Measurements from ENCODE around the gene FADS3. TPM values are rescaled to one million over a fixed set of nuclear protein-coding genes. Genes with fewer than 3 reads are reported as not detected.

The FADS3 gene, protein sequence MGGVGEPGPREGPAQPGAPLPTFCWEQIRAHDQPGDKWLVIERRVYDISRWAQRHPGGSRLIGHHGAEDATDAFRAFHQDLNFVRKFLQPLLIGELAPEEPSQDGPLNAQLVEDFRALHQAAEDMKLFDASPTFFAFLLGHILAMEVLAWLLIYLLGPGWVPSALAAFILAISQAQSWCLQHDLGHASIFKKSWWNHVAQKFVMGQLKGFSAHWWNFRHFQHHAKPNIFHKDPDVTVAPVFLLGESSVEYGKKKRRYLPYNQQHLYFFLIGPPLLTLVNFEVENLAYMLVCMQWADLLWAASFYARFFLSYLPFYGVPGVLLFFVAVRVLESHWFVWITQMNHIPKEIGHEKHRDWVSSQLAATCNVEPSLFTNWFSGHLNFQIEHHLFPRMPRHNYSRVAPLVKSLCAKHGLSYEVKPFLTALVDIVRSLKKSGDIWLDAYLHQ
- polyA plus RNA-seq (ENCODE audit: insufficient read length in 4 of 4): 10 to 100 TPM; 12.7 to 21.9 (median 18.1) TPM

DNA sequence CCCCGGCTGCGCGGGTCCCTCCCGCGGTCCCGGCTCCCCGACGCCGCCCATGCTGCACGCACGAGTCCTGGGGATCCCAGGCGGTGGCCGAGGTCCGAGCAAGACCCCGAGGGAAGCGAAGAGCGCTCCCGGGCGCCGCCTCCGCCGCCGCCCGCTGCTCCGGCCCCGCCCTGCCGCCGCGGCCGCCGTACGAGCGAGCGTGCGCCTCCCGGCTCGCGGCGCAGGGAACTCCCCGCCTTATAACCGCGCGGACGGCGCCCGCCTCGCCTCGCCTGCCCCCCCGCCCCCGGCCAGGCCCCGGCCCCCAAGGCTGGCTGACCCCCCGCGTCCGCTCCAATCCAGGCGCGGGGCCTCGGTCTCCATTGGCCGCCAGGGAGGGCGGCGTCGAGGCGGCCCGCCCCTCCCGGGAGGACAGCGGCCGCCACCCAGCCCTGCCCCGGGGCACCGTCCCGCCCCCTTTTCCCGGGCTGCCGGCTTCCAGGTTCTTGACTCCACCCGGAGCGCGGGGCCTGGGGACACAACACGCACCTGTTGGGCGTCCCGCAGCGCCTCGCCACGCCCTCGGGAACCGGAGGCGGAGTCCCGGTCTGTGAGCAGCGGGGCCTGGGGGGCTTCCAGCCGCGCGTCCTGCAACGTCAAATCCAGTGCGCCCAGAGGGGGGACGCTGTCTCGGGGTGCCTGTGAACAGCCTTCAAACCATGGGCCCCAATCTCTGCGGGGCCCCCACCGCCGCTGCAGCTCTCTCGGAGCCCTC lies at the start of gene FADS3:
Gene FADS3, minus strand, starts transcription at position 215 of the 754 bp plus-strand sequence. Its CDS starts 164 bp downstream, at position 51.
- peak in 1 of 4 donors; percentile 68 for DNase-seq (ENCODE audit: low read depth in 4 of 4, low spot score in 3 of 4)

DNA sequence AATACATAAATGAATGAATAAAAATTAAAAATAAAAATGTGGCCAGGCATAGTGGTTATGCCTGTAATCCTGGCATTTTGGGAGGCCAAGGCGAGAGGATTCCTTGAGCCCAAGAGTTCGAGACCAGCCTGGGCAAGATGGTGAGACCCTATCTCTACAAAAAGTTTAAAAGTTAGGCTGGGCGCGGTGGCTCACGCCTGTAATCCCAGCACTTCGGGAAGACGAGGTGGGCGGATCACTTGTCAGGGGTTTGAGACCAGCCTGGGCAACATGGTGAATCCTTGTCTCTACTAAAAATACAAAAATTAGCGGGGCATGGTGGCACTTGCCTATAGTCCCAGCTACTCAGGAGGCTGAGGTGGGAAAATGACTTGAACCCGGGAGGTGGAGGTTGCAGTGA lies 49.1 kb upstream of the FADS3 start:
- no peak for DNase-seq (ENCODE audit: low read depth in 4 of 4, low spot score in 3 of 4)

DNA sequence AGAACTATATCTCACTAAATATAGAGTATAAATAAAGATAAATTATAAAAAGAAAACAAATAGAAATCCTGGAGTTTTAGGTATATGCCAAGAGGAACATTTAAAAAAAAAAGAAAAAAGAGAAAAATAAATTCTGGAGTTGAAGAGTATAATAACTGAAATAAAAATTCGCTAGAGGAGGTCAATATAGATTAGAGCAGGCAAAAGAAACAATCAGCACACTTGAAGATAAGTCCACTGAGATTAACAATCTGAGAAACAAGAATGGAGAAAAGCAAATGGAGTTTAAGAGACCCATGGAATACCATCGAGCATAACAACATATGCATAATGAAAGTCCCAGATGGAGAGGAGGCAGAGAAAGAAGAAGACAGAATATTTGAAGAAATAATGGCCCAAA lies 44.5 kb upstream of the FADS3 start:
- DNase-seq (ENCODE audit: low read depth in 4 of 4, low spot score in 3 of 4): no peak

DNA sequence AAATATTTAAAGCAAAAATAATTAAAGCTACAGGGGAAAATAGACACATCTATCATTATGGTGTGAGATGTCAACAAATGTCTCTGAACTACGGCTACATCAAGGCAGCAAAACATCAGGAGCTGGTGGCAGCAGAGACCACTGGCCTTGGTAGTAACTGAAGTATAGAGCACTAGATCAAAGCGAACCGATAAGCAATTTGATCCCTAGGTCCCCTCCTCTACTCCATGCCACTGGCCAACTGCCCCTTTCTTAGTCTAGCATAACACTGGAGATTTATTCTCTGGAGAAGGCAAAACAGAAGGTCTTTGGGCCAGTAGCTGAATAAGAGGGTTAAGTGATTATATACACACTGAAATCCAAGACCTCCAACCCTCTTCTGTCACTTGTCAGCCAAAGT lies 39.6 kb upstream of the FADS3 start:
- no peak for DNase-seq (ENCODE audit: low read depth in 4 of 4, low spot score in 3 of 4)

DNA sequence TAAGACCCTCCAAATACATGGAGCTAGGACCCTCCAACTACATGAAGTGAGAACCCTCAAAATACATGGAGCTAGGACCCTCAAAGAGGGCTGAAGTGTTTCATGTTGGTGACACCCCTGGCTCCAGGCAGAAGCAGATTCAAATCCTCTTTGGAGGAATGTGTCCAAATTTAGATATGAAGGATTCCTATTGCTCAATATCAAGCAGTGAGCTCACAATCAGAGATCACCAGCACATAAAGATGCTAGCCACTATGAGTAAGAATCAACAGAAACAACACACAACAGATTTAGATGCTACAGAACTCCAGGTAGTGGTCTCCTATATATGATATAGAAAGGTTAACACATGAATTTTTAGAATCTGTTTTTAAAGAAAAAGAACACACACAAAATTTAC lies 37.3 kb upstream of the FADS3 start:
- no peak for DNase-seq (ENCODE audit: low read depth in 4 of 4, low spot score in 3 of 4)

DNA sequence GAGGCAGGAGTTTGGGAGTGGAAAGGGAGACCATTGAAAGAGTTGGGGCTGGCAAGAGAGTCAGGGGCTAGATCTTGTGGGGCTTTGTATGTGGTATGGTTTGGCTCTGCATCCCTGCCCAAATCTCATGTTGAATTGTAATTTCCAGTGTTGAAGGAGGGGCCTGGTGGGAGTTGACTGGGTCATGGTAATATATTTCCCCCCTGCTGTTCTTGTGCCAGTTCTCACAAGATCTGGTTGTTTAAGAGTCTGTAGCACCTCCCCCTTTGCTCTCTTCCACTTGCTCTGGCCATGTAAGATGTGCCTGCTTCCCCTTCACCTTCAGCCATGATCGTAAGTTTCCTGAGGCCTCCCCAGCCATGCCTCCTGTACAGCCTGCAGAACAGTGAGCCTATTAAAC lies 36.2 kb upstream of the FADS3 start:
- DNase-seq (ENCODE audit: low read depth in 4 of 4, low spot score in 3 of 4): no peak

DNA sequence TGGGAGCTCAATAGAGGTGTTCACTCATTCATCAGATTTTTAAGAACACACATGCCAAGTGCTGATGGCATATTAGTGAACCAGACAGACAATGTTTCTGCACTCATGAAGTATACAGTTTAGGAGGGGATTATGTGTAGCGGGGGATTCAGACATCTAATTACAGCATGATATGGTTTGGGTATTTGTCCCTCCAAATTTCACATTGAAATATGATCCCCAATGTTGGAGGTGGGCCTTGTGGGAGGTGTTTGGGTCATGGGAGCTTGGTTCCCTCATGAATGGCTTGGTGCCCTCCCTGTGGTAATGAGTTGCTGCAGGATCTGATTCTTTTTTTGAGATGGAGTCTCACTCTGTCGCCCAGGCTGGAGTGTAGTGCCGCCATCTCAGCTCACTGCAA lies 34.9 kb upstream of the FADS3 start:
- no peak for DNase-seq (ENCODE audit: low read depth in 4 of 4, low spot score in 3 of 4)

DNA sequence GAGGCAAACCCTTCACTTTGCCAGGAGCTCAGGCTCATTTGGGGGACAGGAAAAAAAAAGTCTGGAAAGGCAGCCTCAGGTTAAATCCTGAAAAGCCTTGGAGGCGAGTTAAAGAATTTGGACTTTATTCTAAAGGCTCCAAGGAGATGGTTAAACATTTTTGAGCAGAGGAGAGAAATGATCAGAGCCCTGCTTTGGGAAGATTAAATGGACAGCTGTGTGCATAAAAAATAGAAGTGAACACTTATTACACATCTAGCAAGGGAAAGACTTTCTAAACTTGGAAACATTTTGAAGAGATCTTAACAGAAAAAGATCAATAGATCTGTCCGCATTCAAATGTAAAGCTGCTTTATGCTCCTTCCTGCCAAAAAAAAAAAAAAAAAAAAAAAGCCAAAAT lies 34.4 kb upstream of the FADS3 start:
- no peak for DNase-seq (ENCODE audit: low read depth in 4 of 4, low spot score in 3 of 4)

DNA sequence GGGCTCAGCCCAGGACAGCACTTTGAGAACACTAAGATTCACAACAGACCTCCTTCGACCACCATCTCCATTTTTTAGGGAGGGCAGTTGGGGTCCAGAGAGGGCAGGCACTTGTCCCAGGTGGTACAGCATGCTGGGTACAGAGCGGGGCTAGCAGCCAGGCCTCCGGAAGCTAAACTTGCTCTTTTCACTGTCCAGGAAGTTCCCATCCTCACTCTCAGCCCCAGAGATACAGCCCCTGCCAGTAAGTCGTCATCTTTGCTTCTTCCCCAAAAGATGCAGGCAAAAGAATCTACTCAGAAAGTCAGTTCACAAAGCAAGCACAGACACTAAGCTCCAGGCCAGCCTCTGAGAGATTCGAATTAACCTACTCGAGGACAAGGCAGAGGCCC lies 32.7 kb upstream of the FADS3 start:
- no peak for DNase-seq (ENCODE audit: low read depth in 4 of 4, low spot score in 3 of 4)

DNA sequence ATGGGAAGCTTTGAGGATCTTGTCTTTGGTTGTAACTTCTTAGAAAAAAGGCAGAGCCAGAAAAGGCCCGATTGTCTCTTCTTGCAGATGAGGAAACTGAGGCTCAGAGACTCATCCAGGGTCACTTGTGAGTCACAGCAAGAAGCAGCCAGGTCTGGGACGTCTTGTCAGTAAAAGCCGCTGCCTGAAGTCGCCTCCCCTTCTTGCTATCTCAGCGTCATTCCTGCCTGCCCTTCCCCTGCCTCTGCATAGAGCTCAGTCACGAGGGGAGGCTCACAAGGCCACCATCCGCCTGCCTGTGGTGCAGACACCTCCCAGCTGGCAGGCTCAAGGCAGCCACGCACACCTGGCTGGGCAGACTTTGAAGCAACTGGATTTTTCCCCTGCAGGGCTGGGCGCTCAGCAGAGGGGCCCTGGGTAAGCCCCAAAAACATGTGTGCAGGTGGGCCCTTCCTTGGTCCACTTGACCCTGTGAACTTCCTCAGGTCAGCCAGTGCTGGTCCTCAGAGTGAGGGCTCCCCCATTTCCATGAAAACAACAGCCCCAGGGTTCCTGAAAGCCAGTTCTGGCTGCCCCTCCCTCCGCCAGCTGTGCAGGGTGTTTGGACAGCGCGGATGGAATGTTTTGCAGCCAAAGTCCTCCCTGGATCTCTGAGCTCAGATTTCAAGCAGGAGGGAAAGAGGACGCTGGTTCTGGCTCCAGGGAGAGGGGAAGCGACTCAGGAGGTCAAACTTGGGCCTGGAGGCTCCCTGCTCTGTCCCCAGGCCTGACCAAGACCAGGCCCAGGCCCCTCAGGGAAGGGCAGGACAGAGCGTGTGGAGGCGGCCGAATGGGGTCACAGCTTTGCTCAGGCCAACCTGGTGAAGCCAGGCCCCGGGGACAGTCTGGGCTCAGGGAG lies 32.1 kb upstream of the FADS3 start:
- DNase-seq (ENCODE audit: low read depth in 4 of 4, low spot score in 3 of 4): peak in 3 of 4 donors; percentile 14 to 80 (median 76)

DNA sequence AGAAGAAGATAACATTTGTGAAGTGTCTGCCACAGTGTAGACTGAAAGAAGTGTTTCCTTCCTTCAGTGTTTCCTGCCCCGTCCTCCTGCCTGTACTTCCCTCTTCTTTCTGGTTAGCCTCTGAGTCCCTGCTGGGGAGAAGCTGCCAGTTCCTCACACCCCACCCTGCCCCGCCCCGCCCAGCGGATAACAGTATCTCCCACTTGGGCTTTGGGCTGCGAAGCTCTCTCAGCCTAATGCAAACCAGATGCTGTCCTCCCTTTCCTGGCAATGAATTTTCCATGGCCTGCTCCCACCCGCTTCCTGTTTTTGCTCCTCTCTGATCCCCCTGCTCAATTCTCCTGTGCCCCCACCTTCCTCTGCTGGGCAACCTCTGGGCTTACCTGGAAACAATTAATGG lies 31.2 kb upstream of the FADS3 start:
- peak in 1 of 4 donors; percentile 46 for DNase-seq (ENCODE audit: low read depth in 4 of 4, low spot score in 3 of 4)

DNA sequence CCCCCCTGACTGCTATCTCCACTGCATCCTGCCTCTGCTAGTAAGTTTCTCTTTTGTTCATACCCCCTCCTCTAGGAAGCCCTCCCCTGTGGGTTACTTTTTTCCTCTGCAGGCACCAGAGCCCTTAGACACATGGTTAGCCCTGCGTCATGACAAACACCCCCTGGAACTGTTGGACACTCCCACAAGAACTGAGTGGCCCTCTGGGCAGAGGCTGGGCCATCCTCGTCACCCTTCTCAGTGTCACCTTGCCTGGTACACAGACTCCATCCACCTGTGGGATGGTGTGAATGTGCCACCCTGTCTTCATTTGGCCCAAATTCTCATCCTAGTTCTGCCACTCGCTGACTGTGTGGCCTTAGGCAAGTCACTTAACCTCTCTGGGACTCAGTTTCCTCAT lies 30.1 kb upstream of the FADS3 start:
- no peak for DNase-seq (ENCODE audit: low read depth in 4 of 4, low spot score in 3 of 4)

DNA sequence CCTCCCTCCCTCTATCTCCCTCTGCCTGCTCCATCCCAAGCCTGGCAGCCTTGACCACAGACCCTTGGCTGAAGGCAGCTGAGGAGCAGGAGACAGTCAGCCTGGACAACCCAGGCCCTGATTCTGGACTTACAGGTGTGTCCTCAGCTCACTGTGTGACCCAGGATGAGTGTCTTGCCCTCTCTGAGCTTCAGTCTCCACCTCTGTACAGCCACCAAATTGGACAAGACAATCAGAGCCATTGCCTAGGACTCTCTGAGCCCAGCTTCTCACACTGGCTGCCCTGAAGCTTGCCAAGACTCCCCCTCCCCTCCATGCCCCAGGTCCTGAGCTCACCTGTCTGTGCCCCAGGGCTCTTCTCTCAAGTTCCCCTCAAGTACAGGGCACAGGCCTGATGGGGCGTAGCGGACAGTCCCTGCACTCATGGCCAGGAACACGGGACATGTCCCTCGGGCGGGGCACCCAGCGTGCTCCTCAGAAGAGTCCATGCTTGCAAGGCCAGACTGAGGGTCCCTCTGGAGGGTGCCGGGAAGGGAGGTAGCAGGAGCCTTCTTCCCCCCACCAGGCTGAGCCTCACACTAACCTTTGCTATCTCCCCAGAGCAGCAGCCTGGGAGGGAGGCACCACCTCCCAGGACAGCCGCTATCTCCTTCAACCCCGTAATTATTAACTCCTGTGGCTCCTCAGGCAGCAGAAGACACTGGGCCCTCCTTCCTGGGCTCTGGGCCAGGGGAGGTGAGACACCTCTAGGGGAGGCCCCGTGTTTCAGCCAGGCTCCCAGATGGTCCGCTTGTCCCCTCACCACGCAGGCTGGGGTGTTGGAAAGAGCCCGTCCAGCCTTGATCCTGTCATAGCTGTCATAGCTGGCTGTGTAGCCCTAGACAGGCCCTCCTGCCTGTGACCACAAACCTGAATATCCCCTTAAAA lies 28.6 kb upstream of the FADS3 start:
- DNase-seq (ENCODE audit: low read depth in 4 of 4, low spot score in 3 of 4): no peak

DNA sequence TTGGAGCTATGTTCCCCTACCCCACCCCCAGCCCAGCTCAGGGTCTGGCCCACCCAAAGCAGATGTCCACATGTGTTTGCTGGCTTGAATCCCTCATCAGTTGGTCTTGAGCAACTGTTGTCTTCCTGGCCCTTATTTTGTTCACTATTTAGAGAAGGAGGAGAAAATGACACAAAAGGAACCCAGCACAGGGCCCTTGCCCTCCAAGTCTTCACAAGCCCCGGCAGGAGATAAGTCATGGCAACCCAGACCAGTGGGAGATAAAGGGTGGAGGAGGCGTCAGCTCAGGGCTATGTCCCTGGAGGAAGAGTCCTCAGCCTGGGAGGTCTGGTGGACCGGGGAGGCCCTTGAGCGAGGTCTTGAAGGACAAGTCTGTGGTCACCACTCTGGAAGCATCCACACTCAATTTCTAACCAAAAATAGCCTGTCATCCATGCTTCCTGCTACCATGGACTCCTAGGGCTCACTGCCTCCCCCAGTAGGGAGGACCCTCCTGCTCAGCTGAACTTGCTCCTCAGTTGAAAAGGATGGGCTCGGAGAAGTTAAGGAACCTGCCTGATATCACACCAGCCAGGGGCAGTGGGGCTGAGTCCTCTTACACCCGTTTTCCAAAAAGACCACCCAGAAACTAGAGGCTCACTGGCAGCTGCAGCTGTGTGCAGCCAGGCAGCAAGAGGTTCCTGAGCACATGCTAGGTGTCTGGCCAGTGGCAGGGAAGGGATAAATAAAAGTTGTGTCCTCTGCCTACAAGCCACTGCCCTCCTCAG lies 27.8 kb upstream of the FADS3 start:
- DNase-seq (ENCODE audit: low read depth in 4 of 4, low spot score in 3 of 4): no peak

DNA sequence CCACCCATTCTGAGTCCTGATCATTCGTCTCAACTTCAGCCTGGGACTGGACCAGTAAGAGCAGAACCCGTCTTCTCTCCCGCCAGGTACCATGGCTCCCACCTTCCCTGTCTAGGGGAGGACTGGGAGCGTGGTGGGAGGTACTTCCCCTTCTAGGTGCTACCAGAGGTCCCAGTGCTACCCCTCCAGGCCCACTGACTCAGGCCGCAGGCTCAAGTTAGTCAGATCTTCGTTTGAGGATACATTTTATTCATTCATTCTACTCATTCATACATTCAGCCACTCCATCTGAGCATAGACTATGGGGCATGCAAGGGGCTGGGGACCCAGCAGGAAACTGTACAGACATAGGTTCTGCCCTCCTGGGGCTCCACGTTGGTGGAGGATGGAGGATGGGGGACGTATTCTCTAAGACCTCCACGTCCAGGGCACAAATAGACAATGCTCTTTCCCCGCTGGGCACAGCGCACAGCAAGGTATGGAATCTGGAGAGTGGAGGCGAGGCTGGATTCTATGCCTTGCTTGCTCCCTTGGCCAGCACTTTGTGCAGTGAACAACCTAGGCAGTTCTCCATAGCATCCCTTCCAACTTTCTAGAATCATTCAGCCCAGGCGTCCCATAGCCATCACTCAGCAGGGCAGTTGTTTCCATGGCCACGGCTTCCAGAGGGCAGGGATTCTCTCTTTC lies 27.0 kb upstream of the FADS3 start:
- DNase-seq (ENCODE audit: low read depth in 4 of 4, low spot score in 3 of 4): no peak

DNA sequence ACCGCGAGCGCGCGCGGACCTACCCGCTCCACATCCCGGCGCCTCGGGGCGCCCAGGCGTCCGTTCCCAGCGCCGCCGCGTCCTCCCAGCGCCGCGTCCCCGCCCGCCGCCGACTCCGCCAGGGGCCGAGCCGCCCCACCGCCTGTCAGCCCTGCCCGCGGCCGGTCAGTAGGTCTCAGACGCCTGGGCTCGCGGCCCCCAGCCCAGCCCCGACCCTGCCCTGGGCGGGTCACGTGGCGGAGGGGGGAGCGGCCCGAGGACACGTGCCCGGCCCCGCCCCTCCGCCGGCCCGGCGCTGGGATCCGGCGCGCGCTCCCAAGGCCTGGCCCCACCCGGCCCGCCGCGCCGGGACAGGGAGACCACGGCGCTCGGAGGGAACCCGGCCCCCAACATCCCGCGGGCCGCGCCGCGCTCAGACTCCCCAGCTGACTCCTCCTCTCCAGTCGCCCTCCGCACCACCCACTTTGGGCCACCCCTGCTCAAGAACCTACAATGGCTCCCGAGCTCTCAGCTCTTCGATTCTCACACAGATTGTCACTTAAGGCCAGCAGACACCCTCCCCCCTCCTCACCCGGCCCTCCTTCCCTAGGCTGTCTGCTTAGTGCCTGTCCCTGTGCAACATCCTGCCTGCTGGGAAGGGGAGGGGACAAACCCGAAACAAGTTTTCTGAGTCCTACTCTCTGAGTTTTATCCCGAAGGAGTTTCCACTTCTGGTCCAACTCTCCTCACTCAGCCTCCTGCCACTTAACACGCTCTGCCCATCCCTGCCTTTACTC lies 26.2 kb upstream of the FADS3 start, which contains the start of gene RAB3IL1:
Gene RAB3IL1, minus strand, starts transcription at position 233 of the 776 bp plus-strand sequence. Its CDS starts 199 bp downstream, at position 34.
- DNase-seq (ENCODE audit: low read depth in 4 of 4, low spot score in 3 of 4): peak in 1 of 4 donors; percentile 47

DNA sequence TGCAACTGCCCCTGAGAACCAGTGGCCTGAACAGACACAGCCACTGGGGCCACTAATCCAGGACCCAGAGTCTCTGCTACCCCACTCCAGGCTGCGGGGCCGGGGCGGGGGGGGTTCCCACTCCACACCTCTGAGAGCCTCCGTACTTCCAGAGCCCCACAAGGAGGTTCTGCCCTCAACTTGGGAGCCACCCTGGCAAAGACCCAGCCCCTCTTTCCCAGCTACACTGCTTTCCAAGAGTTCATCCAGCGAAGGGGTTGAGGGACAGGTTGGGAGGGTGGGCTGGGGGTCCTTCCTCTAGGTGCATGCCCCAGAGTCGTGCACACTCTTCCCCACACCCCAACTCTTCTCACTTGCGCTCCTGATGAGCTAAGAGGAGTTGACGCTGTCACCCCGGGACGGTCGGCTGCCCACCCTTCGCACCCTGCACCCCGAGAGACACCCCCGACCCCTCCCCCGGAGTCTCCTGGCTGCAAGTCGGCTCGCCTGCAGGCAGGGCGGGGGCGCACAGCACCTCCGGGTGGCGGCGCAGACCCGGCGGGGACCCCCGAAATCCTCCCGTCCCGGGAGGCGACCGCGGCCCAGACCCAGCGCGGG lies 25.5 kb upstream of the FADS3 start:
- no peak for DNase-seq (ENCODE audit: low read depth in 4 of 4, low spot score in 3 of 4)

Measured in left renal pelvis (tissue), 4 donors.